Dermis blood vessel endothelial cell (primary cell): ENCODE data around the gene TENT5D. TPM values are rescaled to one million over a fixed set of nuclear protein-coding genes. Genes with fewer than 3 reads are reported as not detected.
"Not testable (repeated sequence)": the region's sequence is repeated elsewhere in the genome, so short reads cannot be mapped to it uniquely, and the experiment has no call there.

Source experiments
- DNase-seq: peaks from one replicate; pipeline ENCODE4 v3.0.0; 2010
- total RNA-seq: library from RNA; depleted of rRNA; stranded (reverse); fragments of >200 nt; gene quantifications from 2 replicates; pipeline ENCODE4 v1.2.3, GENCODE V29; 2014

Gene TENT5D
- not detected in 2 replicates for total RNA-seq

DNA sequence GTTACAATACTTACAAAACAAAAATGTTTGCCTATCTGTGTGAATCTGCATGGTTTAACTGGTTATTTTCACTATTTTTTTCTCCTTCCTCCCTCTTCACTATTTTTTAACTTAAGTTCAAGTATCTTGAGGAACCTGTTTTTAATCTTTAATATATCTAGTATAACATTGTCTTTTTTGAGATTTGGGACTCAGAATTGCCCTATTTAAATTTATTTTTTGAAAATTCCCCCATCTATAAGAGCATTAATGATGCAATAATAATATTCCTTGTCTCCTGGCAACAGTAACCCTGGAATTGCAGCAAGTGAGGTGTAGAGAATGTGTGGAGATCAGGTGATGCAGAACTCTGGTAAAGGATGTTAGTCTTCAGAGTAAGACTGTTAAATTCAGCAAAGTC is at the start of gene TENT5D:
Gene TENT5D, plus strand, starts transcription at position 301 of the 400 bp plus-strand sequence. CDS start 22,093 bp downstream, outside the sequence.
- no peak for DNase-seq

DNA sequence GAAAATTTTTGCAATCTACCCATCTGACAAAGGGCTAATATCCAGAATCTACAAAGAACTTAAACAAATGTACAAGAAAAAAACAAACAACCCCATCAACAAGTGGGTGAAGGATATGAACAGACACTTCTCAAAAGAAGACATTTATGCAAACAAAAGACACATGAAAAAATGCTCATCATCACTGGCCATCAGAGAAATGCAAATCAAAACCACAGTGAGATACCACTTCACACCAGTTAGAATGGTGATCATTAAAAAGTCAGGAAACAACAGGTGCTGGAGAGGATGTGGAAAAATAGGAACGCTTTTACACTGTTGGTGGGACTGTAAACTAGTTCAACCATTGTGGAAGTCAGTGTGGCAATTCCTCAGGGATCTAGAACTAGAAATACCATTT is 34.6 kb upstream of the TENT5D start:
- not testable (repeated sequence) for DNase-seq

DNA sequence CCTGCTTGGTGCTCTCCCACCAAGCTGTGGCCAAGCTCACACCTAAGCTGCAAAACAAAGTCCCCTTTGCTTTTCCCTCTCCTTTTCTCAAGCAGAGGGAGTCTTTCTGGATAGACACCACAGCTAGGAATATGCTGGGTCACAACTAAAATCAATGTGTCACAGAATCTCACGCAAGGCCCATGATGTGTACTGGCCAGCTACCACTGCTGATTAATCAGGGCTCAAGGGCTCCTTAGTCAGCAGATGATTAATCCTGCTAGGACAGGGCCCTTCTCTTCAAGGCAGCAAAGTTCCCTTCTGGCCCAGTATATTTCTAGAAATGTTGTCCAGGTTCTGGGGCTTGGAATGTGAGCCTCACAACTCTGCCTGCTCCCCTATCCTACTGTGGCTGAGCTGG is 32.0 kb upstream of the TENT5D start:
- DNase-seq = no peak

- DNase-seq = no peak
Observed at GRCh38 chrX:80412042-80412441, 8.2 kb upstream of the TENT5D start.

DNA sequence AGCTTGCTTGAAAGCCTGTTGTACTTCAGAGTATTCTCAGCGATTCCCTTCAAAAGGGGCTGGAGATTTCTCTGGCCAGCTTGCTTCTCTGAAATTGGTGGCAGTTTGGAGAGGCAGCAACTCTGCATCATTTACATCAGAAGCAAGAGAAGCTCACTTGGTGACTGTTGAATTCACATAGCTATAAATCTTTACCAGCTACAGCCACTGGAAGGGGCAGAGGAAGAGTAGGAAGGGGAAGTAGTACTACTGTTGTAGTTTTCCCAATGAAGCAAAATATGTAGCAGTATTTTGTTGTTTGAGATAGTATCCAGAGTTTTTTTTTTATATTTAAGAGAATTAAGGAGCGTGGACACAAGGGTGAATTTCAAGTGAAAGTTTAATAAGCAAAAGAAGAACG is 2.8 kb downstream of the TENT5D start:
- no peak for DNase-seq

DNA sequence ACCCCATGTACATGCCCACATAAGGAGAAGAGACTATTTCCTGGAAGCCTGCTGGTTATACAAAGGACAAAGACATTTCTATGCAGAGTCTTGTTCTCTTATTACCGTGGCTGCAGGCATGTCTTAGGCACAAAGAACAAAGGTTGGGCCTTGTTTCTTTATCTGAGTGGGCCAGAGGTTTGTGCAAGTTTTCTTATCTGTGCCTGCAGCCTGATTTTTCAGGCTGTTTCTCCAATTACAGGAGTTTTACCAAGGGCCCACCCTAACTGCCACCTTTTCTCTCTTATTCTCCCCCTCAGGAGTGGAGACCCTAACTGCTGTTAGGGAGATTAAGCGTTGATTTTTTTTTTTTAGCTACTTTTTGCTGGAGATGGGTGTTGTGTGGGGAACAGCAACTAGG is 3.5 kb downstream of the TENT5D start:
- no peak for DNase-seq

- DNase-seq = no peak
Observed at GRCh38 chrX:80430826-80431504, 10.7 kb downstream of the TENT5D start.

GRCh38 chrX:80431505-80431832 is 11.2 kb downstream of the TENT5D start:
- no peak for DNase-seq

DNA sequence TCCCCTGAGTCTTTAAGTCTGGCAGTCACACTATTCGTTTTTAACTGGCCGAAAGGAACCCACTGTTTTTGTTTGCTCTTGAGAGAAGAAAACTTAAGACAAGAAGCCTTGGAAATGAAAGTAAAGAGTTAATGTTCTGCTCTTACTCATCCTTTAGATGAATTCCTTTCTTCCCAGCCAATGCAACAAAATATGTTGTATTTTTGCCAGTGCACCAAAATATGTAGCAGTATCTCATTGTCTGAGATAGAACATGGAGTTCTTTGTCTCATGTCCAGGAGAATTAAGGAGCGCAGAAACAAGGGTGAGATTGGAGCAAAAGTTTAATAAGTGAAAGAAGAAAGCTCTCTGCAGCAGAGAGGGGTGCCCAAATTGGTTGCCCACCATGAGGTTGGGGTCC is 12.2 kb downstream of the TENT5D start:
- no peak for DNase-seq

DNA sequence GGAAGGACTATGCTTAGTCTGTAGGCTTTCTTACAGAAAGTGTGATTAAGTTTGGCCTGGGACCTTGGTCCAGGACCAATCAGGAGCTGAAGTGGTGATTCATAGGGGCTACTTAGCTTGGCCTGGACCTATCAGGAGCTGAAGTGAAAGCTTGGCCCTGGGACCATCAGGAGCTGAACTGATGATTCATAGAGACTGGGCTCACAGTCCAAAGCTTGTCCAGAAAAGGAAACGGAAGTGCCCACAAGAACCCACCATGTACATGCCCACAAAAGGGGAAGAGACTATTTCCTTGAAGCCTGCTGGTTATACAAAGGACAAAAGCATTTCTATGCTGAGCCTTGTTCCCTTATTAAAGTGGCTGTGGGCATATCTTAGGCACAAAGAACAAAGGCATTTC is 12.6 kb downstream of the TENT5D start:
- DNase-seq = no peak

- not testable (repeated sequence) for DNase-seq
Observed at GRCh38 chrX:80468166-80468565, 47.9 kb downstream of the TENT5D start.

DNA sequence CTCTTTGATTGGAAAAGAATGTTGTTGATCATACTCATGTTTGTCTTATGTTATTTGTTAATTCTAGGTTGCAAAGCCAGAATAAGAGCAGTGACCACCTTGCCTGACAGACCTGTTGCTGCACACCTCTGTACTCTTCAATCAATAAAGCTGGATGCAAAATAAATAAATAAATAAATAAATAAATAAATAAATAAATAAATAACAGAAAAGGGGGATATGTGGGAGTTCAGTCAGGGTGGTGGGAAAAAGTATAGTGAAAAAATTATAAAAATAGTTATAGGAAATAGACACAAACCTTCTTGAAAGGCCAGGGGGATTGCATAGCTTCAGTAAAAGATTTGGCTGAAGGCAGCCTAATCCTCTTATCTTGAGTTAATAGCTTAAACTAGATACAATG is 51.3 kb downstream of the TENT5D start:
- DNase-seq = no peak

GRCh38 chrX:80485543-80485942 is 65.3 kb downstream of the TENT5D start:
- DNase-seq = no peak

GRCh38 chrX:80486299-80486698 is 66.1 kb downstream of the TENT5D start:
- no peak for DNase-seq

DNA sequence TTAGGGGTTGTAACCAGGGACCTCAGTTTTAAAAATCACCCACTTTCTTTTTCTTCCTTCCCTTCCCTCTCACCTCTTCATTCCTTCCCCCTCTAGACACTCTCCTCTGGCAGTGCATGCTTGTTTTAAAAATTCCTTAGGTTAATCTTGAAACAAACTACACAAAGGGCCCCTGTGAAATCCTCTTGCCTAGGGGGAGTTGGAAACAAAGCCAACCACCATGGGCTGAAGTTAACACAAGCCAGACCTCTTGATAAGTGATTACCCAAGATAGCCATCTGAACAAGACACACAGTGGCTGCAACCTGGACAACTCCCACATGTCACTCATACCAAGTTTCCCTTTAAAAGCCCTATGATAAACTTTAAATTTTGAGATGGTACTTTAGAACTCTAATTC is 68.9 kb downstream of the TENT5D start:
- DNase-seq = no peak
